Measurements from ENCODE around the gene SGSH. TPM values are rescaled to one million over a fixed set of nuclear protein-coding genes. Genes with fewer than 3 reads are reported as not detected.
"Not testable (repeated sequence)": the region's sequence is repeated elsewhere in the genome, so short reads cannot be mapped to it uniquely, and the experiment has no call there.

SGSH gene
- total RNA-seq, 2 donors from 2014 or later = 22.2 to 51.8 TPM

- Histone ChIP-seq H3K27me3 (replicated peaks; ENCODE audit: insufficient read depth) (no peaks in the 10 kb centered on the region), H3K36me3 (peaks cover 43% of the 10 kb centered on the region), H3K27ac (no peak overlapping the region), H3K4me3 (no peak overlapping the region), H3K4me1 (ENCODE audit: control insufficient read depth in 1 of 2, low read depth in 2 of 2) (no peaks in the 10 kb centered on the region), H3K9me3 (no peaks in the 10 kb centered on the region)
- DNase-seq (ENCODE audit: low spot score) (no peak), ATAC-seq (ENCODE audit: insufficient number of reproducible peaks, low FRiP score, low read depth) (no peak)
- no peak for TF ChIP-seq CTCF (IDR thresholded peaks at IDR 0.05)
These were observed 26.1 kb upstream of the SGSH start for GRCh38 chr17:80246266-80246681.

GRCh38 chr17:80245566-80246265 lies 25.6 kb upstream of the SGSH start:
- Histone ChIP-seq H3K4me1 (ENCODE audit: control insufficient read depth in 1 of 2, low read depth in 2 of 2) (no peaks in the 10 kb centered on the region), H3K27ac (no peak overlapping the region), H3K27me3 (replicated peaks; ENCODE audit: insufficient read depth) (no peaks in the 10 kb centered on the region), H3K4me3 (no peak overlapping the region), H3K36me3 (peaks cover 45% of the 10 kb centered on the region), H3K9me3 (no peaks in the 10 kb centered on the region)
- TF ChIP-seq CTCF (IDR thresholded peaks at IDR 0.05) = no peak
- ATAC-seq (ENCODE audit: insufficient number of reproducible peaks, low FRiP score, low read depth) = no peak
- DNase-seq (ENCODE audit: low spot score) = no peak

- no peaks in the 10 kb centered on the region for H3K4me1 ChIP-seq (ENCODE audit: control insufficient read depth in 1 of 2, low read depth in 2 of 2)
- no peaks in the 10 kb centered on the region for H3K27me3 ChIP-seq (replicated peaks; ENCODE audit: insufficient read depth)
- ATAC-seq (ENCODE audit: insufficient number of reproducible peaks, low FRiP score, low read depth) (no peak), DNase-seq (ENCODE audit: low spot score) (no peak)
- no peak overlapping the region for H3K27ac ChIP-seq
- H3K36me3 ChIP-seq = peaks cover 48% of the 10 kb centered on the region
- no peaks in the 10 kb centered on the region for H3K9me3 ChIP-seq
- no peak for TF ChIP-seq CTCF (IDR thresholded peaks at IDR 0.05)
- H3K4me3 ChIP-seq = no peak overlapping the region
These were observed 24.9 kb upstream of the SGSH start for GRCh38 chr17:80244871-80245509.

- ATAC-seq (ENCODE audit: insufficient number of reproducible peaks, low FRiP score, low read depth); DNase-seq (ENCODE audit: low spot score); H3K4me3 ChIP-seq; H3K27ac ChIP-seq; H3K4me1 ChIP-seq (ENCODE audit: control insufficient read depth in 1 of 2, low read depth in 2 of 2); H3K9me3 ChIP-seq; H3K27me3 ChIP-seq (replicated peaks; ENCODE audit: insufficient read depth): not testable (repeated sequence)
- peaks cover 47% of the 10 kb centered on the region for H3K36me3 ChIP-seq
These were observed 24.3 kb upstream of the SGSH start for GRCh38 chr17:80244448-80244847.

- Histone ChIP-seq H3K4me3 (no peak overlapping the region), H3K4me1 (ENCODE audit: control insufficient read depth in 1 of 2, low read depth in 2 of 2) (no peaks in the 10 kb centered on the region), H3K27ac (no peak overlapping the region), H3K36me3 (peaks cover 41% of the 10 kb centered on the region), H3K27me3 (replicated peaks; ENCODE audit: insufficient read depth) (no peaks in the 10 kb centered on the region), H3K9me3 (no peaks in the 10 kb centered on the region)
- no peak for ATAC-seq (ENCODE audit: insufficient number of reproducible peaks, low FRiP score, low read depth)
- TF ChIP-seq CTCF (IDR thresholded peaks at IDR 0.05) = no peak
- no peak for DNase-seq (ENCODE audit: low spot score)
These were observed 23.6 kb upstream of the SGSH start for GRCh38 chr17:80243526-80244433.
